GM12864 (cell line): ENCODE data around the gene OTUD6A.
"Not testable (repeated sequence)": the region's sequence is repeated elsewhere in the genome, so short reads cannot be mapped to it uniquely, and the experiment has no call there.

ENCODE experiments used
- DNase-seq: peaks from one replicate; pipeline ENCODE4 v3.0.0-alpha.2; 2011; ENCODE audit warnings: low read depth
- H3K4me3 ChIP-seq: 2 replicates; pipeline ENCODE4 v1.5.1; 2011; ENCODE audit warnings: mild to moderate bottlenecking, low read depth, low read length, control low read depth
- TF ChIP-seq, protein P1 (sequence below): IDR thresholded peaks from 2 replicates; pipeline ENCODE4 v1.5.1; 2011; ENCODE audit warnings: low read depth, mild to moderate bottlenecking, moderate library complexity, low read length, control low read depth, inconsistent platforms; ENCODE audit errors: missing control alignments

OTUD6A gene

DNA sequence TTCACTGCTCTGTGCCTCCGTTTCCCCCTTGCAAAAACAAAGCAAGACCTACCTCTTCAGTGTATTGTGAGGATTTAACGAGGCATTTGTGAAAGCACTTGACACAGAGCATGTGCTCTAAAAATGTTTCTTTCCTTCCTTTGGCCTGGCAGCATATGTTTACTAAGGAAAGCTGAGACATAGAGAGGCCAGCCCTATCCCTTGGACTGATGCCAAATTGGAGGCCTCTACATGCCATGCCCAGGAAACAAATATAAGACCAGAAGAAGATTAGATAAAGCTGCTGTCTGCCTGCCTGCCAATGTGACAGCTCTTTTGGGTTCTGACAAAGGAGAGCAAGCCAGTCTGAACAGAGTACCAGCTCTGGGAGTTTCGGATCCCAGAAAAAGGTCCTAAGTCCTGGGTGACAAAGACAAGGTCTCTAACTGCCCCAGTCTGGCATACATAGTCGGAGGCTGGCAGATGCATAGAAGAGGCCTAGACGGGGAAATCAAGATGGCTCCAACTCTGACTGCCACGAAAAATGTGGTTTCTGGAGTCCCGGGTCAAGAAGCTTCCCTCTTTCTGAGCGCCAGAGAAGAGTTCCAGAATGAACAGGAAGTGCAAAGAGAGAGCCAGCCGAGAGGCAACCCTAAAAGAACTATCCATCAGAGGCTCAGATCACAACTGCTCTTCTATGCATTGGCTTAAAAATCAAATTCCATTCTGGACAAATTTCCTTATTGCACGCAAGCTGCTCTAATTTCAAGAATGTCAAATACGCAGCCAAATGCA lies 25.8 kb downstream of the OTUD6A start:
- no peak overlapping the region for H3K4me3 ChIP-seq
- no peak for DNase-seq
- TF ChIP-seq, protein P1, sequence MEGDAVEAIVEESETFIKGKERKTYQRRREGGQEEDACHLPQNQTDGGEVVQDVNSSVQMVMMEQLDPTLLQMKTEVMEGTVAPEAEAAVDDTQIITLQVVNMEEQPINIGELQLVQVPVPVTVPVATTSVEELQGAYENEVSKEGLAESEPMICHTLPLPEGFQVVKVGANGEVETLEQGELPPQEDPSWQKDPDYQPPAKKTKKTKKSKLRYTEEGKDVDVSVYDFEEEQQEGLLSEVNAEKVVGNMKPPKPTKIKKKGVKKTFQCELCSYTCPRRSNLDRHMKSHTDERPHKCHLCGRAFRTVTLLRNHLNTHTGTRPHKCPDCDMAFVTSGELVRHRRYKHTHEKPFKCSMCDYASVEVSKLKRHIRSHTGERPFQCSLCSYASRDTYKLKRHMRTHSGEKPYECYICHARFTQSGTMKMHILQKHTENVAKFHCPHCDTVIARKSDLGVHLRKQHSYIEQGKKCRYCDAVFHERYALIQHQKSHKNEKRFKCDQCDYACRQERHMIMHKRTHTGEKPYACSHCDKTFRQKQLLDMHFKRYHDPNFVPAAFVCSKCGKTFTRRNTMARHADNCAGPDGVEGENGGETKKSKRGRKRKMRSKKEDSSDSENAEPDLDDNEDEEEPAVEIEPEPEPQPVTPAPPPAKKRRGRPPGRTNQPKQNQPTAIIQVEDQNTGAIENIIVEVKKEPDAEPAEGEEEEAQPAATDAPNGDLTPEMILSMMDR, result no peak

DNA sequence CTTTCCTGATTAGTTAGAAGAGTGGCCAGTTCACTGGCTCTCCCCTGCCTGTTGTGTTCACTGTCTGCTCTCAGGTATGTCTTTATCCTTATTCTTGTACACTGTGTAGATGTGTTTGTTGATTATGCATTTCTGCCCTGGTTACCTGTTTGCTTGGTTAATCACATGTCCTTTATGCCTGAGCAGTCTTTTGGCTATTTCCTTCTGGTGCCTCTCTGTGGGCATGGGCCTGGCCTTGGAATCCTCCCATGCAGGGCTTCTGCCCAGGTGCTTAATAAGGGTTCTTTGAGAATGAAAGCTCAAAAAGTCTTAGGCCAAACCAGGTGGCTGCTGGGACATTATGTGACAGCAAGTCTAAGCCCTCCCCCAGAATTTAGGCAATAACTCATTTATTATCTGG lies 26.5 kb downstream of the OTUD6A start:
- no peak overlapping the region for H3K4me3 ChIP-seq
- DNase-seq, result no peak
- TF ChIP-seq, protein P1, result no peak

DNA sequence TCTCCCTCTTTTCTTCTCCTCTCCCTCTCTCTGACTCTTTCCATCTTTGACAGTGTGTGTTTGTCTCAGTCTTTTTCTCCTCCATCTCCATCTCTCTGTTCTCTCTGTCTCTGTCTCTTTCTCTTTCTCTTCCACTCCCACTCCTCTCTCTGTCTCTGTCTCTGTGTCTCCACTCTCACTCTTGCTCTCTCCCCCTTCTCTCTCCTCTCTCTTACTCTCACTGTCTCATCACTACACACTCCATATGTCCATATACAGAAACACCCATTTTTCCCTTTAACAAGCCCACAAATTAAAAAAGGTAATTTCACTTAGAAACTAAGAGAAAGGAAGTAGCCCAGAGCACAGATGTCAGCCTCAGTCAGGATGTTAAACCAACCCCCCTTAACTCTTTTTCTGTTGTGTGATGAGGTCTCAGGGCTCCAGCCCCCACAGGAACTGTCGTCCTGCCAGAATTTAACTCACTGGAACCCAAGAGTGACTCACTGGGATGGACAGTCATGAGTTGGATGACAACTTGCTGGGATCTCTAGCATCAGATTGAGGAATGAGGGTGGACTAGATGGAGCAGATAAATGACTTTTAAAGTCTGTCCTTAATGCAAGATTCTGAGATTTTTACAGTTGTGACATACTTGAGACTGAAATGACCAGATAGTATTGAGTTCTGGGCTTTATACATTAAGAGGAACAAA lies 27.5 kb downstream of the OTUD6A start:
- TF ChIP-seq, protein P1, result no peak
- no peak overlapping the region for H3K4me3 ChIP-seq
- DNase-seq, result no peak

DNA sequence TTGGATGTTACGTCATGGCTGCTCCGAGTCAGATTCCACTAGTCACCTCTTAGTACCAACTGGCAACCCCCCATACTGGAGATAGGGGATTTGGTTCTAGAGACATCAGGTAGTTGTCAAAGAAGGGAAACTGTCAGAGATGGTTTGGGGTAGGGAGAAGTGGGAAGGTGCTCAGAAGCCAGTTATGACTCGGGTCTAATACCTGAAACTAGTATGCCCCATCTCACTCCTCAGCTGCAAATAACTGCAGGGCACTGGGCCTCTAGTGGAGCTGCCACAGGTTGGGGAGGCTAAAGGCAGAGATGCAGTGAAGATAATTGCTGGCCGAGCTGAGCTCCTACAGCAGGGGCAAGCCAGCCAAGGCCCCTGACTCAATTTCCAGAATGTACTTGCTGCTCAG lies 30.0 kb downstream of the OTUD6A start:
- no peak overlapping the region for H3K4me3 ChIP-seq
- TF ChIP-seq, protein P1, result no peak
- no peak for DNase-seq

DNA sequence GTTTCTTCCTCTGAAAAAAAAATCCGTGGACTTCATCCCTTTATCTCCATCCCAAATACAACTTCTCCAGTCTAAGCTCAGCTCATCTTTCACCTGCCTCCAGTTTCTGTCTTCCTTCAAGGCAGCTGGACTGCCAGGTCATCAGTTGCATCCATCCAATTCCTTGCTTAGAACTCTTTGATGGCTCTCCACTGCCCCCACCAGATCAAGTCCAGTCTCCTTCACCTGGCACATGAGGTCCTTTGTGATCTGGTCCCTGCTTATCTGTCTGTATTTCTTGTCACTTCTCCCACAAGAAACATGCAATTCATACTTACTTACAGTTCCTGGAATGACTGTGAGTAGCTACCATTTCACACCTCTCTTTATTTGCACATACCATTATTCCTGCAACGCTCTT lies 33.8 kb downstream of the OTUD6A start:
- DNase-seq, result no peak
- H3K4me3 ChIP-seq, result no peak overlapping the region
- TF ChIP-seq, protein P1, result no peak

DNA sequence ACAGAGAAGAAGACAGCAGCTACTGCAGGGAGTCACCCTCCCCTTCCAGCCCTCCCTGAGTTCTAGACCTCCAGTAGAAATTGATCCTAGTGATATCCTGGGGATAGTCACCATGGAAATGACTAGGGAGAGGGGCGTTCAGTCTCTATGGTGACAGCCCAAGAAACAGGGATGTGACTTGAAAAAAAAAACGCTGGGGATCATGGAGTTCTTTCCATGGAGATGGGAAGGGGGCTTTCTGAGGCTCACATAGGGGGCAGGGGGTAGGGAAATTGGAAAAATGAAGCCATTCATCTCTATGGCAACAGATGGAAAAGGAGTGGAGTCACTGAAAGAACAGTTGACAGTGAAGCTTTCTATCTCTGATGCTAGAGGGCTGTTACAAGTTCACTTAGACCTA lies 43.0 kb downstream of the OTUD6A start:
- DNase-seq, result no peak
- H3K4me3 ChIP-seq, result no peak overlapping the region
- TF ChIP-seq, protein P1, result no peak

DNA sequence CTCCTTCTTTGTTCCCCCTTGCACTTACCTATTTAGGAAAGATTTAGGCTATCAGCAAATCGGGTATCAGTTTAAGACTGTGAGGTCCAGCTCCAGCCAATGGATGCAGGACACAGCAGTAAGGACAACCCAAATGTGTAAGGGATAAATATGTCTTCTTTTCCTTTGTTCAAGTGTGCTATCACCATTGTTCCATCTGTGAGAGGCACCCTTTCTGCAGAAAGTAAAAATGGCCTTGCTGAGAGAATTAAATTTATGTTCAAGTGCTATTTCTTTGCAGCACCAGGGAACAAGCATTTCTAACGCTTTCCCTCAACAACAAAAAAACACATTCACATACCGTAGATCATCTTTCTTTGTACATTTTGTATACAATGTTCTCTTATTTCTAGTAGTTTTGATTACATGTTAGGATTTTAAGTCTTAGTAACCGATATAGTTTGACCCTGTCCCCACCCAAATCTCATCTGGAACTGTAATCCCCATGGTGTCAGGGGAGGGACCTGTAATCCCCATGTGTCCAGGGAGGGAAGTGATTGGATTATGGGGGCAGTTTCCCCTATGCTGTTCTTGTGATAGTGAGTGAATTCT lies 49.3 kb downstream of the OTUD6A start:
- not testable (repeated sequence) for DNase-seq, H3K4me3 ChIP-seq
